Breast epithelium (tissue), 4 donors: ENCODE results near the gene G3BP1. TPM values are rescaled to one million over a fixed set of nuclear protein-coding genes. Genes with fewer than 3 reads are reported as not detected.

ENCODE experiments used
- DNase-seq, 2 donors: peaks; one replicate each; pipeline ENCODE4 v3.0.0-alpha.2; 2019; ENCODE audit warnings: low spot score in 2 of 2
- H3K27ac ChIP-seq, 2 donors: fragments of 200-600 bp; sonication (generic) in 1 of 2; one replicate each; pipeline ENCODE4 v1.5.1; 2016 to 2019; ENCODE audit warnings: mild to moderate bottlenecking in 1 of 2
- H3K27me3 ChIP-seq, 2 donors: fragments of 200-600 bp; sonication (generic) in 1 of 2; one replicate each; pipeline versions ENCODE4 v1.5.1 to v1.6.0; 2017 to 2019; ENCODE audit warnings: control low read depth in 1 of 2, mild to moderate bottlenecking in 1 of 2
- H3K36me3 ChIP-seq: fragments of 200-600 bp; one replicate; pipeline ENCODE4 v1.5.1; 2019
- H3K4me1 ChIP-seq, 2 donors: fragments of 200-600 bp; sonication (generic); one replicate each; pipeline ENCODE4 v1.5.1; 2016 to 2019; ENCODE audit warnings: control low read depth in 1 of 2
- H3K4me3 ChIP-seq, 3 donors: fragments of 200-600 bp; sonication (generic); 1 replicate in 2 of 3; 2 replicates in 1 of 3; pipeline ENCODE4 v1.5.1; 2016 to 2019; ENCODE audit warnings: mild to moderate bottlenecking in 3 of 3, moderate library complexity in 2 of 3
- H3K9me3 ChIP-seq, 2 donors: fragments of 200-600 bp; sonication (generic) in 1 of 2; one replicate each; pipeline ENCODE4 v1.5.1; 2016 to 2019; ENCODE audit warnings: control low read depth in 1 of 2
- POLR2A ChIP-seq: fragments of 450-650 bp; IDR thresholded peaks from one replicate; pipeline ENCODE4 v1.6.1; 2016; ENCODE audit warnings: antibody characterized with exemption, mild to moderate bottlenecking, moderate library complexity
- POLR2AphosphoS5 ChIP-seq, 3 donors: sonication (generic); formaldehyde crosslinking; IDR thresholded peaks; one replicate each; pipeline ENCODE4 v1.6.1; 2017; ENCODE audit warnings: antibody characterized with exemption in 3 of 3
- intact Hi-C: fragments of 100-400 bp; cut with DNase I; formaldehyde crosslinking; loops from one replicate; pipeline ENCODE4 v1.15.1; 2023; ENCODE audit warnings: low total_unique reads
- total RNA-seq, 3 donors: library from RNA; depleted of rRNA; stranded (reverse); fragments of >200 nt; gene quantifications; one replicate each; pipeline ENCODE4 v1.1.0, GENCODE V29; 2016
- TF ChIP-seq, protein P1 (sequence below), 3 donors: fragments of 450-650 bp; IDR thresholded peaks; one replicate each; pipeline ENCODE4 v1.5.1; 2016 to 2017; ENCODE audit warnings: antibody characterized with exemption in 3 of 3, mild to moderate bottlenecking in 3 of 3, moderate library complexity in 3 of 3

Gene G3BP1
- total RNA-seq, 3 donors from 2014 or later: 98.6 to 128 (median 107) TPM

DNA sequence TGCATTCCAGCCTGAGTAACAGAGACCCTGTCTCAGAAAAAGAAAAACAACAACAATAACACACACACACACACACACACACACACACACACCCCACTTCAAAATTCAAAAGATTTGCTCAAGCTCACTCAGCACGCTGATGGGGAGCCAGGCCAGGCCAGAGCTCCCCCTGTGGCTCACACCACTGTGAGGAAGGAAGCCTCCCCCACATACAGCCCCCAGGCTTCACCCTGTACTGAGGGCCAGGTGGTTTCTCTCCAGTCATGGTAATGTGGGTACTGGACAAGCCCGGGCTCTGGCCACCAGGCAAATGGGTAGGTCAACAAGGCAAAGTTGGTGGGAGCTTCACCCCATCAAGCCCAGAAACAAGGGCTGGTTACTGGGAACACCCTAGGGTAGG is 32.4 kb upstream of the G3BP1 start:
- Histone ChIP-seq H3K36me3 (no peaks in the 10 kb centered on the region), H3K4me3 (no peak overlapping the region), H3K27ac (peak overlapping the region; percentile 12 to 71), H3K4me1 (no peaks in the 10 kb centered on the region), H3K27me3 (no peaks in the 10 kb centered on the region), H3K9me3 (no peaks in the 10 kb centered on the region)
- intact Hi-C loops: no loop called here
- TF ChIP-seq, protein P1, sequence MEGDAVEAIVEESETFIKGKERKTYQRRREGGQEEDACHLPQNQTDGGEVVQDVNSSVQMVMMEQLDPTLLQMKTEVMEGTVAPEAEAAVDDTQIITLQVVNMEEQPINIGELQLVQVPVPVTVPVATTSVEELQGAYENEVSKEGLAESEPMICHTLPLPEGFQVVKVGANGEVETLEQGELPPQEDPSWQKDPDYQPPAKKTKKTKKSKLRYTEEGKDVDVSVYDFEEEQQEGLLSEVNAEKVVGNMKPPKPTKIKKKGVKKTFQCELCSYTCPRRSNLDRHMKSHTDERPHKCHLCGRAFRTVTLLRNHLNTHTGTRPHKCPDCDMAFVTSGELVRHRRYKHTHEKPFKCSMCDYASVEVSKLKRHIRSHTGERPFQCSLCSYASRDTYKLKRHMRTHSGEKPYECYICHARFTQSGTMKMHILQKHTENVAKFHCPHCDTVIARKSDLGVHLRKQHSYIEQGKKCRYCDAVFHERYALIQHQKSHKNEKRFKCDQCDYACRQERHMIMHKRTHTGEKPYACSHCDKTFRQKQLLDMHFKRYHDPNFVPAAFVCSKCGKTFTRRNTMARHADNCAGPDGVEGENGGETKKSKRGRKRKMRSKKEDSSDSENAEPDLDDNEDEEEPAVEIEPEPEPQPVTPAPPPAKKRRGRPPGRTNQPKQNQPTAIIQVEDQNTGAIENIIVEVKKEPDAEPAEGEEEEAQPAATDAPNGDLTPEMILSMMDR (IDR thresholded peaks at IDR 0.05): no peak
- no peak for TF ChIP-seq POLR2AphosphoS5 (IDR thresholded peaks at IDR 0.05)
- TF ChIP-seq POLR2A: no peak
- no peak for DNase-seq

DNA sequence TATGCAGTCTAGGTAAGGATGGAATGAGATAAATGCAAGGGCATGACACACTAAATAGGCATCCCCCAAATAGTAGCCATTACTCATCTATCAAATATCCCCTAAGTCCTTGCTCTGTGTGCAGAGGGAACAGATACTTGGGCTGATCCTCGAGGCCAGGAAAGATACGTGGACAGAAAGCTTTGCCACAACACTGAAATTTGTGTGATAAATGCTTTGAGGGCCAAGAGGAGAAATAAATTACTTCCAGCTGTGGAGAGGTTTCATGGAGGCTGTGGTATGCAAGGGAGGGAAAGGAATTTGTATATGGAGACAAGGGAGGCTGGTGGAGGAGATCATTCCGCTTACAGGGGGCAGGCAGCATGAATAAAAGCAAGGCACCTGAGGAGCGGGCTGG is 31.8 kb upstream of the G3BP1 start:
- intact Hi-C loops: loop anchor here (5.0 kb wide), 1 partner anchor 78 kb away; no protein-coding TSS in a partner anchor
- Histone ChIP-seq H3K36me3 (no peaks in the 10 kb centered on the region), H3K4me3 (no peak overlapping the region), H3K9me3 (no peaks in the 10 kb centered on the region), H3K4me1 (no peaks in the 10 kb centered on the region), H3K27ac (peak overlapping the region; percentile 12 to 71), H3K27me3 (no peaks in the 10 kb centered on the region)
- no peak for TF ChIP-seq POLR2A
- TF ChIP-seq, protein P1 (IDR thresholded peaks at IDR 0.05): no peak
- DNase-seq: no peak

DNA sequence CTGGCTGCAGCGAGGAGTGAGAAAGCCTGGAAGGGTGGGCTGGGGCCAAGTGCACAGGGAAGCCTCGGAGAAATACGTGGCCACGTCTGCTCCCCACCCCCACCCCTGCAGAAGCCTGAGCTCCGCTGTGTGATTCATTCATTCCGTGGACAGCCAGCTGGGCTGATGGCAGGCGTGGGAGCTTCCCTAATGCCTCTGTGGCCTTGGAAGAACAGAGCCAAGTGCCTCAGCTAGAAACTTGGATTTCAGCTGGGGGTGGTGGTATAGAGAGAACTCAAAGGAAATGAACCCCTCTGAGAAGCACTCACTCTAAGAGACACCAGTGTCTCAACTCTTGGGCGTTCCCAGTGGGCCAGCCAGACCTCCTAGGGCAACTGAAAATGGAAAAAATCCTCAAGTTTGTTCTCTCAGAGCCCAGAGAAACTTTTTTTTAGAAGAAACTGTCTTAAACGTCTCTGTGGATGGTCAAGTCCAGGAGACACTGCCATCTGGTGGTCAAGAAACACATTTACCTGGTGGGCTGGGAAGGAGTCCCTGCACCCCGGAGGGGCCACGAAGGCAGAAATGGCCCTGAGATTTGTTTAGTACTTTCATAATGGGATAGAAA is 31.3 kb upstream of the G3BP1 start:
- Histone ChIP-seq H3K27ac (peak overlapping the region; percentile 12 to 71), H3K9me3 (no peaks in the 10 kb centered on the region), H3K4me3 (no peak overlapping the region), H3K4me1 (no peaks in the 10 kb centered on the region), H3K27me3 (no peaks in the 10 kb centered on the region), H3K36me3 (no peaks in the 10 kb centered on the region)
- DNase-seq: peak in 1 of 2 donors; percentile 35
- intact Hi-C loops: loop anchor here (5.0 kb wide), 1 partner anchor 78 kb away; no protein-coding TSS in a partner anchor
- TF ChIP-seq, protein P1 (IDR thresholded peaks at IDR 0.05): peak; percentile 67 to 89 (median 84)
- TF ChIP-seq POLR2AphosphoS5 (IDR thresholded peaks at IDR 0.05): no peak

DNA sequence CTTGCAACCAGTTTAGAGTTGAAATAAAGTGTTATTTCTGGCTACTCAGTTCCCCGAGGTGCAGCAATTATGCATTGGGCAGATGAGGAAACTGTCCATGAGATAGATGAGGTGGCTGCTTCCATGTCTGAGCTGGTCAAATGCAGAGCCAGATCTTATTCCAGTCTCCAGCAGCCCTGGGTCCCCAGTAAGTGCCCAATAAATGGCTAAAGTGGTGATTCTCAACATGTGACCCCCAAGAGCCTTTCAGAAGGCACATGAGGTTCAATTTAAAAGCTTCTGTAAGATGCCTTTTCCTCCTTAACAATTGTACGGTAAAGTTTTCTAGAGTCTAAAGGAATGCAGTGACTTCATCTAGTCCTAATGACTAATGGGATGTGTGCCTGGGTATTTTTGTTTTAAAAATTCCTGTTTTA is 30.8 kb upstream of the G3BP1 start:
- Histone ChIP-seq H3K27ac (peak overlapping the region; percentile 12 to 71), H3K27me3 (no peaks in the 10 kb centered on the region), H3K4me1 (peaks cover 0 to 5% of the 10 kb centered on the region in 2 donors), H3K36me3 (no peaks in the 10 kb centered on the region), H3K4me3 (no peak overlapping the region), H3K9me3 (no peaks in the 10 kb centered on the region)
- intact Hi-C loops: loop anchor here (5.0 kb wide), 1 partner anchor 79 kb away; no protein-coding TSS in a partner anchor
- DNase-seq: no peak
- TF ChIP-seq, protein P1 (IDR thresholded peaks at IDR 0.05): no peak
- TF ChIP-seq POLR2A (no peak), POLR2AphosphoS5 (IDR thresholded peaks at IDR 0.05) (no peak)

DNA sequence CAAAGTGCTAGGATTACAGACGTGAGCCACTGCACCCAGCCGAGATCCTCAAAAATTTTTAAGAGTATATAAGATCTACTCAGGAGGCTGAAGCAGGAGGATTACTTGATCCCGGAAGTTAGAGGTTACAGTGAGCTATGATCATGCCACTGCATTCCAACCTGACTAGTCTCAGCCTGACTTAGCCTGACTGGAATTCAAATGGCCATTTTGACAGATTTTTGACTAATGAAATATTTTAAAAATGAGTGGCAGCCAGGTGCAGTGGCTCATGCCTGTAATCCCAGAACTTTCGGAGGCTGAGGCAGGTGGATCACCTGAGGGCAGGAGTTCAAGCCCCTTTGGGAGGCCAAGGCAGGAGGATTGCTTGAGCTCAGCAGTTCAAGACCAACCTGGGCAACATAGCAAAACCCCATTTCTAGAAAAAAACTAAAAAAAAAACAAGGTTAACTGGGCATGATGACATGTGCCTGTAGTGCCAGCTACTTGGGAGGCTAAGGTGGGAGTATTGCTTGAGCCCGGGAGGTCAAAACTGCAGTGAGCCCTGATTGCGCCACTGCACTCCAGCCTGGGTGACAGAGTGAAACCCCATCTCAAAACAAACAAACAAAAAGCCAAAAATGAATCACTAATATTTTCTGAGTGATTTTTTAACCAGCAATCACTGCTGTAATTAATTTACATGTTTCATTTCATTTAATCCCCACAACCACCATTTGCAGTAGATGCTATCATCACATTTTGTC is 29.9 kb upstream of the G3BP1 start:
- Histone ChIP-seq H3K27ac (peak overlapping the region in 1 of 2 donors; percentile 15), H3K4me1 (peaks cover 0 to 5% of the 10 kb centered on the region in 2 donors)
- intact Hi-C loops: loop anchor here (5.0 kb wide), 1 partner anchor 80 kb away; no protein-coding TSS in a partner anchor

More for the DNA sequence above, 29.9 kb upstream of the G3BP1 start:
- no peak for DNase-seq
- Histone ChIP-seq H3K9me3 (no peaks in the 10 kb centered on the region), H3K4me3 (no peak overlapping the region), H3K27me3 (no peaks in the 10 kb centered on the region), H3K36me3 (no peaks in the 10 kb centered on the region)
- no peak for TF ChIP-seq POLR2AphosphoS5 (IDR thresholded peaks at IDR 0.05)
- TF ChIP-seq, protein P1 (IDR thresholded peaks at IDR 0.05): no peak
- TF ChIP-seq POLR2A: no peak
